Measurements from ENCODE around the gene TMEM51. TPM values are rescaled to one million over a fixed set of nuclear protein-coding genes. Genes with fewer than 3 reads are reported as not detected.

Gene TMEM51
- total and polyA plus RNA-seq, 10 of the 15 experiments (the other 5 are each of a cell fraction or from before 2014, with no cell fraction given) = 0.55 to 4.8 (median 3.1) TPM

DNA sequence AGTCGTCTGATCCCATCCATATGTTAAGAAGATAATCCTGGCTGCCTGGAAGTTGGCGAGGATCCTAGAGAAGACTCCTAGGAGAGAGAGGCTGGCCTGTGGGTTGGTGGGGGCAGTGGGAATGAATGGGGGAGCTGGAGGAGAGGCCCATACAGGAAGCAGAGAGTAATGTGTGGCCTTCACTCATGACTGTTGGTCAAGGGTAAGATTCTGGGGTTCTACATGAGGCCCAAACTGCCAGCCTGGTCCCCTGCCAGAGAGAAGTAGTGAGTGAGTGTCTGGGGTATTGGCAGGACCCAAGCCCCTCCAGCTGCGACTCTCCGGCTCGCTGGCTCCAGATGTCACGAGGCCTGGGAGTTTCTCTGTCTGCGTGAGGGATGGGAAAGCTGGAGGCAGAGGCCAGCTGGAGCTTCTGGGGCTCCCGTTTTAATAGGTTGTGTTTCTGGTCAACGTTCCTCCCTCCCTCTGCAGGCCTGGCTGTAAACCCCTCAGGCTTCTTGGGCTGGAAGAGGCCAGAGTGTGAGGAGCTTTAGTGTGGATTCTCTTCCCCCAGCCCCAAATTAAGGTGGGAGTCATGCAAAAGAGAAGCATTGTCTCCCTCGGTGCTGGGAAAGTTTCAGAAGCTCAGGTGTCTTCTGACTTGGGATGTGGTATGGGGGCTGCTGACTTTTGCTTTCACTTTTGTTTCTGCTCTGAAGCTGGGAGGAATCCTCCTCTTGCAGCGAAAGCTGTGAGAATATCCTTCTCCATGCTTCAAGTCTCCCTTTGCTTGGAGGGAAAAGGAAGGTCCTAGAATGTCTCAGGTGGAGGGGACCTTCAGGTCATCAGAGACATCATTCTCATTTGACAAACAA lies 2.6 kb downstream of the TMEM51 start:
- intact Hi-C loops (cut with micrococcal nuclease; ENCODE audit: unreplicated experiment) = loop anchor here (5.0 kb wide), 1 partner anchor 91 kb away; the partner anchor contains the start of gene FHAD1
- H3K9ac ChIP-seq (ENCODE audit: control insufficient read depth, insufficient read depth, low read length) = peak overlapping the region; percentile 55
- POLR2A ChIA-PET = interaction anchor here (0.6 to 2.6 kb wide), 10 partner anchors 12 to 276 kb away, joined by 3 to 12 read pairs (median 4); no protein-coding TSS in a partner anchor
- H3K9me3 ChIP-seq (replicated peaks; ENCODE audit: control insufficient read depth, insufficient read depth, low read length) = no peaks in the 10 kb centered on the region
- peak overlapping the region; percentile 65 for H3K4me3 ChIP-seq
- BruUV-seq (replicated peaks) = no TSS peak
- H3K27me3 ChIP-seq (replicated peaks in 1 of 2; ENCODE audit: control insufficient read depth in 2 of 2, insufficient read depth in 2 of 2, low read length in 1 of 2) = peaks cover 8 to 16% of the 10 kb centered on the region in 2 experiments; a peak in 3 of 4 replicates
- H3K4me2 ChIP-seq (ENCODE audit: control insufficient read depth, insufficient read depth) = peak overlapping the region; percentile 87
- RAD21 ChIA-PET (ENCODE audit: unreplicated experiment) = interaction anchor here (0.7 to 3.1 kb wide), 20 partner anchors 12 to 261 kb away, joined by 3 to 23 read pairs (median 4); partner anchors contain the start of gene FHAD1
- H2AFZ ChIP-seq (ENCODE audit: control insufficient read depth, low read depth, low read length) = peak overlapping the region; percentile 82
- H3K36me3 ChIP-seq (ENCODE audit: control insufficient read depth in 2 of 2, insufficient read depth in 2 of 2, low read length in 1 of 2) = no peaks in the 10 kb centered on the region; a peak in 1 of 4 replicates
- H3K27ac ChIP-seq (ENCODE audit: control insufficient read depth, insufficient read depth) = peak overlapping the region; percentile 73
- H4K20me1 ChIP-seq (ENCODE audit: control insufficient read depth, insufficient read depth) = no peaks in the 10 kb centered on the region
- in situ Hi-C loops (cut with MboI) = no loop called here
- H3K79me2 ChIP-seq (ENCODE audit: control insufficient read depth, insufficient read depth, low read length) = peaks cover 27% of the 10 kb centered on the region
- DNase-seq (ENCODE audit: low read depth, low spot score) = peak; percentile 53
- CTCF ChIA-PET = interaction anchor here (0.6 to 2.7 kb wide), 14 partner anchors 9 to 148 kb away, joined by 3 to 20 read pairs (median 6); no protein-coding TSS in a partner anchor
- peaks cover 37% of the 10 kb centered on the region for H3K4me1 ChIP-seq (ENCODE audit: control insufficient read depth, insufficient read depth, low read length)
- FAIRE-seq = peak; percentile 13
- 46% methylated on average over 11 of the region's 11 CpGs for WGBS (ENCODE audit: insufficient coverage, insufficient replicate concordance, low lambda C conversion rate, missing lambda C conversion rate)
- SMC1A ChIA-PET (ENCODE audit: uncharacterized antibody, unreplicated experiment) = interaction anchor here (0.9 to 5.5 kb wide), 17 partner anchors 9 to 115 kb away, joined by 3 to 52 read pairs (median 6); no protein-coding TSS in a partner anchor
- ATAC-seq = peak; percentile 46
- TF ChIP-seq CBX5 (IDR thresholded peaks at IDR 0.05; ENCODE audit: low read depth) (no peak), BHLHE40 (IDR thresholded peaks at IDR 0.05; ENCODE audit: borderline replicate concordance in 1 of 2, low read depth in 2 of 2, low read length in 1 of 2) (peak; percentile 11 to 25; a peak in 1 of 4 replicates), EP300 (IDR thresholded peaks at IDR 0.05; ENCODE audit: borderline replicate concordance in 1 of 2, control insufficient read depth in 1 of 2, low read depth in 2 of 2, low read length in 2 of 2) (0 out of 4 replicates have a peak, but pooled peaks of 1 of the 2 experiments have one; percentile 23), KAT2A (conservative IDR thresholded peaks at IDR 0.05; ENCODE audit: control insufficient read depth, low read depth, low read length) (no peak), POLR2A (IDR thresholded peaks at IDR 0.05; ENCODE audit: low read depth, low read length) (0 out of 2 replicates have a peak, but pooled peaks have one; percentile 22), DPF2 (IDR thresholded peaks at IDR 0.05) (peak; percentile 58; the same call in 1 of the 2 replicates), NBN (IDR thresholded peaks at IDR 0.05) (0 out of 2 replicates have a peak, but pooled peaks have one; percentile 27), RUNX3 (IDR thresholded peaks at IDR 0.05; ENCODE audit: low read length) (peak; percentile 38), STAT3 (IDR thresholded peaks at IDR 0.05; ENCODE audit: low read depth, low read length) (no peak), TCF3 (IDR thresholded peaks at IDR 0.05; ENCODE audit: borderline replicate concordance, insufficient read depth, low read depth, low read length) (0 out of 2 replicates have a peak, but pooled peaks have one; percentile 13), BCL11A (IDR thresholded peaks at IDR 0.05; ENCODE audit: low read depth, low read length) (no peak), TCF12 (IDR thresholded peaks at IDR 0.05; ENCODE audit: low read depth, low read length) (peak; percentile 42; the same call in 1 of the 2 replicates), SIN3A (IDR thresholded peaks at IDR 0.05; ENCODE audit: low read depth, low read length) (no peak), HDAC6 (IDR thresholded peaks at IDR 0.05; ENCODE audit: unreplicated experiment) (no peak), IKZF2 (IDR thresholded peaks at IDR 0.05) (peak; percentile 67 to 73; a peak in 3 of 4 replicates), NFIC (IDR thresholded peaks at IDR 0.05; ENCODE audit: low read depth, low read length) (peak; percentile 15; the same call in 1 of the 2 replicates), EED (IDR thresholded peaks at IDR 0.05; ENCODE audit: low read depth) (peak; percentile 76)
- TF ChIP-seq, protein P1, sequence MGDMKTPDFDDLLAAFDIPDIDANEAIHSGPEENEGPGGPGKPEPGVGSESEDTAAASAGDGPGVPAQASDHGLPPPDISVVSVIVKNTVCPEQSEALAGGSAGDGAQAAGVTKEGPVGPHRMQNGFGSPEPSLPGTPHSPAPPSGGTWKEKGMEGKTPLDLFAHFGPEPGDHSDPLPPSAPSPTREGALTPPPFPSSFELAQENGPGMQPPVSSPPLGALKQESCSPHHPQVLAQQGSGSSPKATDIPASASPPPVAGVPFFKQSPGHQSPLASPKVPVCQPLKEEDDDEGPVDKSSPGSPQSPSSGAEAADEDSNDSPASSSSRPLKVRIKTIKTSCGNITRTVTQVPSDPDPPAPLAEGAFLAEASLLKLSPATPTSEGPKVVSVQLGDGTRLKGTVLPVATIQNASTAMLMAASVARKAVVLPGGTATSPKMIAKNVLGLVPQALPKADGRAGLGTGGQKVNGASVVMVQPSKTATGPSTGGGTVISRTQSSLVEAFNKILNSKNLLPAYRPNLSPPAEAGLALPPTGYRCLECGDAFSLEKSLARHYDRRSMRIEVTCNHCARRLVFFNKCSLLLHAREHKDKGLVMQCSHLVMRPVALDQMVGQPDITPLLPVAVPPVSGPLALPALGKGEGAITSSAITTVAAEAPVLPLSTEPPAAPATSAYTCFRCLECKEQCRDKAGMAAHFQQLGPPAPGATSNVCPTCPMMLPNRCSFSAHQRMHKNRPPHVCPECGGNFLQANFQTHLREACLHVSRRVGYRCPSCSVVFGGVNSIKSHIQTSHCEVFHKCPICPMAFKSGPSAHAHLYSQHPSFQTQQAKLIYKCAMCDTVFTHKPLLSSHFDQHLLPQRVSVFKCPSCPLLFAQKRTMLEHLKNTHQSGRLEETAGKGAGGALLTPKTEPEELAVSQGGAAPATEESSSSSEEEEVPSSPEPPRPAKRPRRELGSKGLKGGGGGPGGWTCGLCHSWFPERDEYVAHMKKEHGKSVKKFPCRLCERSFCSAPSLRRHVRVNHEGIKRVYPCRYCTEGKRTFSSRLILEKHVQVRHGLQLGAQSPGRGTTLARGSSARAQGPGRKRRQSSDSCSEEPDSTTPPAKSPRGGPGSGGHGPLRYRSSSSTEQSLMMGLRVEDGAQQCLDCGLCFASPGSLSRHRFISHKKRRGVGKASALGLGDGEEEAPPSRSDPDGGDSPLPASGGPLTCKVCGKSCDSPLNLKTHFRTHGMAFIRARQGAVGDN (IDR thresholded peaks at IDR 0.05) = 0 out of 2 replicates have a peak, but pooled peaks have one; percentile 35
- TF ChIP-seq, protein P2, sequence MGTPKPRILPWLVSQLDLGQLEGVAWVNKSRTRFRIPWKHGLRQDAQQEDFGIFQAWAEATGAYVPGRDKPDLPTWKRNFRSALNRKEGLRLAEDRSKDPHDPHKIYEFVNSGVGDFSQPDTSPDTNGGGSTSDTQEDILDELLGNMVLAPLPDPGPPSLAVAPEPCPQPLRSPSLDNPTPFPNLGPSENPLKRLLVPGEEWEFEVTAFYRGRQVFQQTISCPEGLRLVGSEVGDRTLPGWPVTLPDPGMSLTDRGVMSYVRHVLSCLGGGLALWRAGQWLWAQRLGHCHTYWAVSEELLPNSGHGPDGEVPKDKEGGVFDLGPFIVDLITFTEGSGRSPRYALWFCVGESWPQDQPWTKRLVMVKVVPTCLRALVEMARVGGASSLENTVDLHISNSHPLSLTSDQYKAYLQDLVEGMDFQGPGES (IDR thresholded peaks at IDR 0.05) = no peak

All from GM12878 (cell line).